IPS-20b (cell line): ENCODE measurements around the gene SLC25A44.
A peak's percentile ranks its signal among the peaks of the same experiment; 100 is the strongest.

Source experiments
- H3K27ac ChIP-seq: one replicate; pipeline ENCODE4 v1.5.1; 2013; ENCODE audit warnings: low read length
- H3K27me3 ChIP-seq: 2 replicates; pipeline ENCODE4 v1.6.1; 2013; ENCODE audit warnings: mild to moderate bottlenecking, low read length, inconsistent platforms; ENCODE audit not compliant: insufficient read depth
- H3K36me3 ChIP-seq: 2 replicates; pipeline ENCODE4 v1.6.1; 2013; ENCODE audit warnings: low read depth, mild to moderate bottlenecking, inconsistent platforms, low read length, moderate library complexity; ENCODE audit not compliant: insufficient read depth
- H3K4me1 ChIP-seq: 2 replicates; pipeline ENCODE4 v1.6.1; 2013; ENCODE audit warnings: mild to moderate bottlenecking, control low read depth, inconsistent platforms, low read length, moderate library complexity; ENCODE audit not compliant: insufficient read depth
- H3K4me3 ChIP-seq: 2 replicates; pipeline ENCODE4 v1.5.1; 2013; ENCODE audit warnings: mild to moderate bottlenecking, low read length, inconsistent platforms
- H3K9ac ChIP-seq: 2 replicates; pipeline ENCODE4 v1.6.1; 2013; ENCODE audit warnings: low read depth, mild to moderate bottlenecking, inconsistent platforms, low read length, moderate library complexity
- H3K9me3 ChIP-seq: 2 replicates; pipeline ENCODE4 v1.6.1; 2013; ENCODE audit warnings: mild to moderate bottlenecking, low read depth, low read length, inconsistent platforms; ENCODE audit not compliant: insufficient read depth

The SLC25A44 gene, protein sequence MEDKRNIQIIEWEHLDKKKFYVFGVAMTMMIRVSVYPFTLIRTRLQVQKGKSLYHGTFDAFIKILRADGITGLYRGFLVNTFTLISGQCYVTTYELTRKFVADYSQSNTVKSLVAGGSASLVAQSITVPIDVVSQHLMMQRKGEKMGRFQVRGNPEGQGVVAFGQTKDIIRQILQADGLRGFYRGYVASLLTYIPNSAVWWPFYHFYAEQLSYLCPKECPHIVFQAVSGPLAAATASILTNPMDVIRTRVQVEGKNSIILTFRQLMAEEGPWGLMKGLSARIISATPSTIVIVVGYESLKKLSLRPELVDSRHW

DNA sequence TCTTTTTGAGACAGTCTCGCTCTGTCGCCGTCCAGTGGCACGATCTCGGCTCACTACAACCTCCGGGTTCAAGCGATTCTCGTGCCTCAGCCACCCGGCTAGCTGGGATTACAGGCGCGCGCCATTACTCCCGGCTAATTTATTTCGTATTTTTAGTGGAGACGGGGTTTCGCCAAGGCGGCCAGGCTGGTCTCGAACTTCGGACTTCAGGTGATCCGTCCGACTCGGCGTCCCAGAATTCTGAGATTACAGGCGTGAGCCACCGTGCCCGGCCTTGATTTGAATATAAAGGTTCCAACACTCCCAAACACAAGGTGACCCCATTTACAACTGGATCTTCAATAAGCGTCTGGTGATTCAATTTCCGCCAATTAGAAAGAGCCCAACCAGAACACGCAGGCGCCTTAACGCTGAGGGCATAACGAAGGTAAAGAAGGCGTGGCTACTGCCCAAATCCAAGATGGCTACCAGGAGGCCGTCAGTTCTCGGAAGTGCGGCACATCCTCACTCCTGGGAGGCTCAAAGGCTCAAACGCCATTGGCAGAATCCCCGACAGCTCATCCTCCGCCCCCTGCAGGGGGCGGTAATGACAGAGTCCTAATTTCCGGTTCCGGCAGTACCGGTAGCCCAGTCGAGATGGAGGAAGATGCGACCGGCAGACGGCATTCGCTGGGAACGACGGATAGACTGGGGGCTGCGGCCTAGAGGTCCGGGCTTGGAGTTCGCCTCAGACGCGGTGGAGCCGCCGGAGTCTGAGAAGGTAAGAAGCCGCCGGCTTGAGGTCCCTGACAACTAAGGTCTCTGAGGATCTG, at the start of gene SLC25A44:
Gene SLC25A44, plus strand, starts transcription at position 617 of the 812 bp plus-strand sequence. CDS start 5,744 bp downstream, outside the sequence.
- Histone ChIP-seq H3K9ac (peak within 1 kb of the TSS; percentile 70; the same call in 1 of the 2 replicates), H3K27ac (peak within 1 kb of the TSS; percentile 59), H3K36me3 (peaks cover 14% of the 10 kb centered on the region; the same call in 1 of the 2 replicates), H3K9me3 (peaks cover 6% of the 10 kb centered on the region; the same call in 1 of the 2 replicates), H3K4me1 (peaks cover 8% of the 10 kb centered on the region), H3K4me3 (peak within 1 kb of the TSS; percentile 85), H3K27me3 (no peaks in the 10 kb centered on the region)

DNA sequence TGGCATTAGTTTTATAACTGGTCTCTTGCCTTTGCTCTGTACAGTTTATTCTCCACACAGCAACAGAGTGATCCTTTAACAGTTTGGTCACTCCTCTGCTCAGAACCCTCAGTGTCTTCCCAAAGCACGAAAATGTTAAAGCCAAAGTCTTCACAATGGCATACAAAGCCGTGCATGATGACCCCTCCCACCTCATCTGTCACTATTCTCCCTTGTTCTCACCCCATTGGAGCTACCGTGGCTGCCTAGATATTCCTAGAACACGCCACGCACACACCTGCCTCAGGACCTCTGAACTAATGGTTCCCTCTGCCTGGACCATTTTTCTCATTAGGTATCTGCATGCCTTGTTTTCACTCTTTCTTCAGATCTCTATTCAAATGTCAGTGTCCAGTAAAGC, 49.2 kb upstream of the SLC25A44 start:
- Histone ChIP-seq H3K4me3 (no peak overlapping the region), H3K27me3 (no peaks in the 10 kb centered on the region), H3K9ac (no peak overlapping the region), H3K27ac (no peak overlapping the region), H3K4me1 (peaks cover 23% of the 10 kb centered on the region), H3K36me3 (no peaks in the 10 kb centered on the region), H3K9me3 (no peaks in the 10 kb centered on the region)

DNA sequence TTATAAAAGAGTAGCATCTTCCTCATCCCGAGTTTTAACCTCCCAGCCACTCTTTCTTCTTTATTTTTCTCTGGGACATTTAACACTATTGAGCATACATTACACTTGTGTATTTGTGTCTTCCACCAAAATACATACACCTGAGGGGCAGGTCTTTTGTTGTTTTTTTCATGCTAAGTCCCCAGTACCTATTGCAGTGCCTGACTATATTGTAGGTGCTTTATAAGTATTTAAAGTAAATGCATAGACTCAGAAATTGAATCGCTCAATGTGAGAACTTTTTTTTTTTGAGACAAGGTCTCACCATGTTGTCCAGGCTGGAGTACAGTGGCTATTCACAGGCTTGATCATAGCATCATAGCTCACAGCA, 48.3 kb upstream of the SLC25A44 start:
- no peak overlapping the region for H3K9ac ChIP-seq
- H3K27ac ChIP-seq: no peak overlapping the region
- no peaks in the 10 kb centered on the region for H3K36me3 ChIP-seq
- H3K9me3 ChIP-seq: no peaks in the 10 kb centered on the region
- no peaks in the 10 kb centered on the region for H3K27me3 ChIP-seq
- peaks cover 29% of the 10 kb centered on the region for H3K4me1 ChIP-seq
- no peak overlapping the region for H3K4me3 ChIP-seq

- Histone ChIP-seq H3K27me3 (no peaks in the 10 kb centered on the region), H3K4me3 (peak overlapping the region; percentile 28; the same call in 1 of the 2 replicates), H3K36me3 (no peaks in the 10 kb centered on the region), H3K9me3 (no peaks in the 10 kb centered on the region), H3K4me1 (peaks cover 34% of the 10 kb centered on the region), H3K9ac (peak overlapping the region; percentile 39; the same call in 1 of the 2 replicates), H3K27ac (peak overlapping the region; percentile 73)
Measured at GRCh38 chr1:156146020-156146768, 47.7 kb upstream of the SLC25A44 start.

DNA sequence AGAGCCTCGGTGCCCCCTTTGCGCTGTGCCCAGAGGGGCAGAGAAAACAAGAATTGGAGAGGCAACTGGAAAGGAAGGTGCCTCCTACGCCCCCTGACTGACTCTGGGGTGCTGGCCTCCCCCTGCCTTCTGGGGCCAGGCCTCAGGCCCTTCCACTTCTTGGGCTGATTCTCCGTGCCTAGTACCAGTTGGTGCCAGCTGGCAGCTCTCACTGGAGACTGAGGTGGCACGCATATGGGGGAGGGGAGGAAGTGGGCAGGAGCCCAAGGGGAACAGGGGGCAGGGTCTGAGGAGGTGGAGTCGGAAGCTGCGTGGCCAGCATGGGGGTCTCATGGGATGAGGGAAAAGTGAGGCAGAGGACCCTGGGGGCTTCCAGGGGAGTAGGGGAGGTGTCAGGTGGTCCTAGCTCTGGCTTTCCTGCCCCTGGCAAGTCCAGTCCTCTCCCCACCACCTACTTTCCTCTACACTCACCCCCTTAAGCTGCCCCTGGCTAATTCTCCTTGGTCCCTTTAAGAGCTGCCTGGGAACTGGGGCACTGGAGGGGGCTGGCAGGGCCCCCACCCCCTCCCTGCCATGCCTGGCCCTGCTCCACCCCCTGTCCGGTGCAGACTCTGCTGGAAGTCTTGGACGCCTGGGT, 47.0 kb upstream of the SLC25A44 start:
- Histone ChIP-seq H3K9ac (peak overlapping the region; percentile 39; the same call in 1 of the 2 replicates), H3K4me3 (no peak overlapping the region), H3K36me3 (no peaks in the 10 kb centered on the region), H3K9me3 (no peaks in the 10 kb centered on the region), H3K4me1 (peaks cover 35% of the 10 kb centered on the region), H3K27ac (peak overlapping the region; percentile 73), H3K27me3 (no peaks in the 10 kb centered on the region)

- Histone ChIP-seq H3K27me3 (no peaks in the 10 kb centered on the region), H3K9ac (peak overlapping the region; percentile 24; the same call in 1 of the 2 replicates), H3K27ac (no peak overlapping the region), H3K4me1 (peaks cover 42% of the 10 kb centered on the region), H3K36me3 (no peaks in the 10 kb centered on the region), H3K4me3 (no peak overlapping the region), H3K9me3 (no peaks in the 10 kb centered on the region)
Measured at GRCh38 chr1:156148216-156148615, 45.7 kb upstream of the SLC25A44 start.

- Histone ChIP-seq H3K36me3 (no peaks in the 10 kb centered on the region), H3K4me1 (peaks cover 42% of the 10 kb centered on the region), H3K27ac (peak overlapping the region; percentile 10), H3K9ac (peak overlapping the region; percentile 49; the same call in 1 of the 2 replicates), H3K27me3 (no peaks in the 10 kb centered on the region), H3K4me3 (peak overlapping the region; percentile 58; the same call in 1 of the 2 replicates), H3K9me3 (no peaks in the 10 kb centered on the region)
Measured at GRCh38 chr1:156149374-156150332, 44.3 kb upstream of the SLC25A44 start.

- Histone ChIP-seq H3K27ac (no peak overlapping the region), H3K4me1 (peaks cover 42% of the 10 kb centered on the region), H3K4me3 (peak overlapping the region; percentile 58; the same call in 1 of the 2 replicates), H3K36me3 (no peaks in the 10 kb centered on the region), H3K27me3 (no peaks in the 10 kb centered on the region), H3K9ac (peak overlapping the region; percentile 4; the same call in 1 of the 2 replicates), H3K9me3 (no peaks in the 10 kb centered on the region)
Measured at GRCh38 chr1:156150333-156151011, 43.4 kb upstream of the SLC25A44 start.

DNA sequence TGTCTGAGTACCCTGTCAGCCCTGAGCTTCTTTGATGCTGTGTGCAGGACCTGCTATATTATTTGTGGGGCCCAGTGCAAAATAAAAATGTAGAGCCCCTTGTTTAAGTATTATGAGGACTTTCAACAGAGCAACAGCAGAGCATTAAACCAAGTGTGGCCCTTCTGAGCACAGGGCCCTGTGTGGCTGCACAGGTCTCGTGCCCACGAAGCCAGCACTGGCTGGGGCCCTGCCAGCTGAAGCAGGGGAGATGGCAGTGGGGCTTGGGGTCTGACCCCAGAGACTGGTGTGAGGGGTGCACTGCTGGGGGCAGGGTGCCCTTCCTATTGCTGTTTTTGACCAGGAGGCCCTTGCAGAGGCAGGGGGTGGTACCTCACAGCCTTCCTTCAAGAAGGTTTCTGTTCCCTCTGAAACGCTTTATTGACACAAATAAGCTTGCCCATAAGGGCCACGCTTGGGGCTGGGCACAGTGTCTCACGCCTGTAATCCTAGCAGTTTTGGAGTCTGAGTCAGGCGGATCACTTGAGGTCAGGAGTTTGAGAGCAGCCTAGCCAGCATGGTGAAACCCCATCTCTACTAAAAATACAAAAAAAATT, 42.7 kb upstream of the SLC25A44 start:
- H3K36me3 ChIP-seq: no peaks in the 10 kb centered on the region
- H3K27me3 ChIP-seq: no peaks in the 10 kb centered on the region
- peak overlapping the region; percentile 58; the same call in 1 of the 2 replicates for H3K4me3 ChIP-seq
- H3K27ac ChIP-seq: no peak overlapping the region
- H3K4me1 ChIP-seq: peaks cover 42% of the 10 kb centered on the region
- H3K9ac ChIP-seq: peak overlapping the region; percentile 4; the same call in 1 of the 2 replicates
- H3K9me3 ChIP-seq: no peaks in the 10 kb centered on the region
